Pulmonary artery endothelial cell (primary cell): ENCODE data around the gene ARF3. TPM values are rescaled to one million over a fixed set of nuclear protein-coding genes. Genes with fewer than 3 reads are reported as not detected.

Source experiments
- DNase-seq: peaks from one replicate; pipeline ENCODE4 v3.0.0-alpha.2; 2011; ENCODE audit warnings: low read depth, low spot score
- total RNA-seq: library from RNA; depleted of rRNA; stranded (reverse); fragments of >200 nt; gene quantifications from 2 replicates; pipeline ENCODE4 v1.2.3, GENCODE V29; 2014

ARF3 gene
- total RNA-seq, 1 donor from 2014 or later: 46.8 TPM

GRCh38 chr12:48982397-48983080, 25.3 kb upstream of the ARF3 start:
- no peak for DNase-seq

- no peak for DNase-seq
These were observed 24.5 kb upstream of the ARF3 start for GRCh38 chr12:48981757-48982157.

- DNase-seq: no peak
These were observed 23.9 kb upstream of the ARF3 start for GRCh38 chr12:48980953-48981756.

- no peak for DNase-seq
These were observed 23.2 kb upstream of the ARF3 start for GRCh38 chr12:48980389-48980952.

DNA sequence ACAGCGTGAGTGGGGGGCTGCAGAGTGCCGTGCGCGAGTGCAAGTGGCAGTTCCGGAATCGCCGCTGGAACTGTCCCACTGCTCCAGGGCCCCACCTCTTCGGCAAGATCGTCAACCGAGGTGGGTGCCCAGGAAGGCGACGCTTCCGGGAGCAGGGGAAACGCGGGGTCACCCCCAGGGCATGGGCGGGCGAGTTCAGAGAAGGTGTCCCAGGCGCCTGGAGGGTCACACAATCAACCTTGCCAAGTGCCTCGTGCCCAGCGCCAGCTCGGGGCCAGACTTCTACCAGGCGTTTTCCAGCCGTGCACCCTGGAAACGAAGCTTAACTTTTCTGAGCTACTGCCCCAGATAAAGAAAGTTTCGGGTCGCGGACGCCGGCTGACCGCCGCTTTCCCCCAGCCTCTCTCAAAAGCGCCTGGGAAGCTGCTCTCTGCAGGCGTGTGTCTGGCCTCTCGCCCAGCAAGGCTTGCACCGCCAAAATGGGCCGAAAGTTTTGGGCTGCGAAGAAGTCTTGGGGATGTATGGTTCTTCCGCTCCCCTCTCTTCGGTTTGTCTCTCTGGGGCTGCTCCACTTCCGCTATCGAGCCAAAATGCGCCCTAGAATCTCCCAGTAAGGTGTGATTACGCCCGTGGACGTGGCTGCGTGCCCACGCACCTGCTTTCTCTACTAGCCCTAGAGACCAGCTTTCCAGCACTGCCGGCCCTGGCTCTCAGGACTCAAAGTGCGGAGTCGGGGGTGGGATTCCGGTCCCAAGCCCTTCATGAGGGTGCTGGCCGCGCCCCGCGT, 22.5 kb upstream of the ARF3 start:
- no peak for DNase-seq

GRCh38 chr12:48978741-48979601, 21.7 kb upstream of the ARF3 start:
- DNase-seq: no peak

GRCh38 chr12:48978291-48978740, 21.0 kb upstream of the ARF3 start, which contains the start of gene WNT1:
WNT1 (plus strand) TSS chr12:48978322; CDS start chr12:48978651, 329 bp downstream.
- DNase-seq: no peak

DNA sequence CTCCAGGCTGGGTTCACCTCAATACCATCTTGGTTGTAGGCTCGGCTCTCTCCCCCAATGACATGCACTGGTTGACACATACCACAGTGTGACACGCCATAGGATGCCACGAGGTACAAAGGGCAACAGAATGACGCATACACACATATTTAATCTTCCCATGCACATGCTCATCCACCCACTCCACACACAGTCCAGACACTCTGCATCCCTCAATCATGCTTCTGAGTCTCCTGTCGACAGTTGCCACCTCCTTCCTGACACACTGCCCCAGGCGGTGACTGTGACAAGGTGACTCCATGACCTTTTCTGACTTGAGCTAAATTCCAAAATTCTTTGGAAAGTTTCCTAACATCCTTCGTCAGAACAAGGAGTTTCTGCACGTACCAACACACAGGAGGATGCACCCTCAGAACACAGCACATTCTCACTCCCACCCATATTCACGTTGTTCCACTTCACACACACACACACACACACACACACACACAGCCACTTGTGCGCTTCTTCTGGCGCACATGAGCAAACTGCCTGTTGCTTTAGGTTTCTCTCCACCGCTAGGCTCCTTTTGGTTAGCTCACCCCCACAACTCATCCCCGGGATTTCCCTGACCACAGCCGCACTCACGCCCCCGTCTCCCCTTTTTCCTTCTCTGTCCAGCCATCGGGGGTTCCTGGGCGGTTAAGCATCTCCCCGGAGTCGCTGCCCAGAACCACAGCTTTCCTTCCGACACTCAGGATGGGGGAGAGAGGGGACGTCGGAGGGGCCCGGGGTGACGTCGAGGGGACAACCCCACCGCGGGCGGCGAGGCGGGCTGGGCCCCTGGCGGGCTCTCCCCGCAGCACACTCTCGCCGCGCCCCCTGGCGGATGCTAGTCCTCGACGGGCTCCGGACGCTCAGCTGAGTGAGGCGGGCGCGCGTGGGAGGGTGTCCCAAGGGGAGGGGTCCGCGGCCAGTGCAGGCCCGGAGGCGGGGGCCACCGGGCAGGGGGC, 20.3 kb upstream of the ARF3 start:
- no peak for DNase-seq

DNA sequence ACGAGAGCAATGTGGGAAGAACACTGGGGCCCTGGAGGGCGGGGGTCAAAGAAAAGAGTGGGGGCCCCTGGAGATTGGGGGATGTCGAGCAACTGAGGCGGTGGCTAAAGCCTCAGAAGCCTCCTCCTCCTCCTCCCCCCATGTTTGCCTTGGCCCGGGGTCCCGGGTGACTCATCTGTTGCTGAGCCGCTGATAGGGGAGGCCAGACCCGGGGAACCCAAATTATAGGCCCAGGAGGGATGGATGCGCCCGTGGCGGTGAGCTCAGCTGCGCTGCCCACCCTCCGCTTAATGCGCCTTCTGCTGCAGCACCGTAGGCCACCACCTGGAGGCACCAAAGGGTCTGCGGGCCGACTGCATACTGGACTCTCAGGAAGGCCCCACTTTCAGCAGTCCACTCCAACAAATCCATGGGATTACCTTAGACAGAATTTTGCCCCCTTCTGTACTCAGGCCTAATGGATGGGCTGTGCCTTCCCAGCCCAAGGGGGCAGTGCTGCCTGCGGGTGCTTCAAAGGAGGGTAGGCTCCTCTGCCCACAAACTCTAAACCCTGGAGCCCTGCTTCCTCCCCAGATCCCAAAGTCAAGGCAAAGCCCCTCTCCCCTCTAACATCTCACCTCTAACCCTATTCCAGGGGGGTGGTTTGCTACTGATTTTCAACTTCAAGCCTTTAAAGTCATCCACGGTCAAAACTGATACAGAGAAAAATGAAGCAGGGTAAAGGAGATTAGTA, 16.8 kb upstream of the ARF3 start:
- no peak for DNase-seq

GRCh38 chr12:48973531-48973930, 16.2 kb upstream of the ARF3 start:
- DNase-seq: no peak

GRCh38 chr12:48972952-48973483, 15.7 kb upstream of the ARF3 start:
- no peak for DNase-seq

- DNase-seq: no peak
These were observed 15.1 kb upstream of the ARF3 start for GRCh38 chr12:48972213-48972951.

- DNase-seq: no peak
These were observed 13.5 kb upstream of the ARF3 start for GRCh38 chr12:48970702-48971334.

- no peak for DNase-seq
These were observed 12.8 kb upstream of the ARF3 start for GRCh38 chr12:48969833-48970701.

- no peak for DNase-seq
These were observed 12.0 kb upstream of the ARF3 start for GRCh38 chr12:48969160-48969771.

DNA sequence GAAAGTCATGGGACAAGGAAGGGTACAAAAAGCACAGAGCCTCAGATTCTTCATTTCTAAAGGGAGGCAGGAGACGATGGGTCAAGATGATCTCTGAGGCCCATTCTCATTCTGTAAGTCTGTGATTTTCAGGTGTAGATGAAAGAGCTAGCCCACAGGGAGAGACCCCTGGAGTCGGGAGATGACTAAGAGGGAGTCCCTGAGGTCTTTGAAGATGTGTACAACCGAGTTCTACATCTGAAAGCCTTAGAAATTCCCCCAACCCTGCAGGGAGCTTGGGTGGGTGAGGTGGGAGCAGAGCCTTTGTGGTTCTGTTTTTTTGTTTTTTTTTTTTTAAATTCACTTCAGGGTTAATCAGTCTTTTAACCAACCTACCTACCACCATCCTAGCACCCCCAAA, 11.2 kb upstream of the ARF3 start:
- DNase-seq: no peak
